ENCODE data around the gene TNFRSF1B. TPM values are rescaled to one million over a fixed set of nuclear protein-coding genes. Genes with fewer than 3 reads are reported as not detected.
A peak's percentile ranks its signal among the peaks of the same experiment; 100 is the strongest.

The TNFRSF1B gene
- total RNA-seq: 14.2 and 53.8 TPM in 2 replicates

GRCh38 chr1:12166834-12167492, at the start of gene TNFRSF1B:
TSS of gene TNFRSF1B (plus strand) at chr1:12166991. CDS start at chr1:12167092, 101 bp downstream.

DNA sequence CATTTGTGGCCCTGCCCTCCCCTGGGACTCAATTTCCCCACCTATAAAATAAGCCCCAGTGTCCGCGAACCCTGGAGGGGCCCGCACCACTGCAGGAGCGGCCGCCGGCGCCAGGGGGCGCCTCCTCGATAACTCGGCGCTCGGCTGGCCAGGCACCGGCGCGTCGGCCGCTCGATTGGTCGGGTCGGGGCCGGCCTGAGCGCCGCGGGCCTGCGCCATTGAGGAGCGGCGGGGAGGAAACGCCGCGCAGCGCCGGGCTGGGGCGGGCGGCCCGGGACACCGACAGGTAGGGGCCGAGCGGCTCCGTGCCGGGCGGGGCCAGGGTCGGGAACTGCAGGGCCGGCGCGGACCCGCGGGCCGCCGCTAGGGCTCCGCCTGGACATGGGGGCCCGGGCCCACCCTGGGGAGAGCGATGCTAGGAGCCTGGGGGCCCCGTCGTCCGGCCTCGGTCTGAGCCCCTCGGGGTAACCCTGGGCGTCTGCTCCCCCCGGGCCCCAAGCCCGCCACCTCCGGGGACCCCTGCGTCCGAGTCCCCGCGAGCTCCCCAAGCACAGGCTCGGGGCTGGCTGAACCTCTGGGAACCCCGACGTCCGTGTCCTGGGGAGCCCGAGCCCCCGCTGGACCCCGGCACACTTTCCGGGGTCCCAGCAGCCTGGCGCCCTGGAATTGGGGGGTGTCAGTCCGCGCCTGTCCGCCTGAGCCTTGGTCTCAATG, 63.2 kb downstream of the TNFRSF1B start, which contains the start of gene VPS13D:
VPS13D (plus strand) TSS at position 196 of the 714 bp plus-strand sequence. CDS start 4,237 bp downstream, outside the sequence.

Small RNAs within 50 kb of the gene (small RNA-seq; reads per million reads assigned to genes)
- not detected for gene MIR4632 (ENCODE audit: low replicate concordance)
- gene RF00156 (ENCODE audit: low replicate concordance): 2.3 reads per million, percentile 72 among the genes with 10 or more reads in this experiment

Other genes with a start within 250 kb of the TNFRSF1B start
- 61.5 and 124 TPM in 2 replicates for gene KIAA2013, start 240.6 kb upstream of the TNFRSF1B start, total RNA-seq
- 369 and 388 TPM in 2 replicates for gene PLOD1, start 232.3 kb upstream of the TNFRSF1B start, total RNA-seq
- gene MFN2, start 186.5 kb upstream of the TNFRSF1B start, total RNA-seq: 72.4 and 97.9 TPM in 2 replicates
- 28.2 and 40.2 TPM in 2 replicates for gene MIIP, start 147.5 kb upstream of the TNFRSF1B start, total RNA-seq
- gene TNFRSF8, start 103.7 kb upstream of the TNFRSF1B start, total RNA-seq: under 0.01 and 0.14 TPM in 2 replicates
- gene VPS13D, start 63.0 kb downstream of the TNFRSF1B start, total RNA-seq: 32.0 and 39.1 TPM in 2 replicates